HEK293T (cell line): ENCODE results near the gene MAFB.

Experiments used
- CTCF ChIA-PET: fragments of 350-600 bp; formaldehyde crosslinking; extraction: SDS; loops from one replicate; lab custom pipeline; 2021; ENCODE audit warnings: antibody characterized with exemption, inconsistent platforms; lab: Yijun Ruan, JAX
- POLR2A ChIA-PET: fragments of 350-600 bp; formaldehyde crosslinking; extraction: SDS; loops from one replicate; lab custom pipeline; 2020; ENCODE audit warnings: antibody characterized with exemption, inconsistent platforms; lab: Yijun Ruan, JAX
- DNase-seq: peaks from one replicate; pipeline ENCODE4 v3.0.0; 2012; ENCODE audit warnings: mixed read lengths; ENCODE audit errors: extremely low spot score
- ARNT ChIP-seq: fragments of 450-650 bp; IDR thresholded peaks from 2 replicates; pipeline ENCODE4 v1.6.1; 2017; ENCODE audit warnings: mild to moderate bottlenecking
- BHLHE40 ChIP-seq: fragments of 450-650 bp; IDR thresholded peaks from 2 replicates; pipeline ENCODE4 v1.6.1; 2016; ENCODE audit warnings: mild to moderate bottlenecking, moderate library complexity, borderline replicate concordance
- CTBP1 ChIP-seq: fragments of 450-650 bp; IDR thresholded peaks from 2 replicates; pipeline ENCODE4 v1.6.1; 2016; ENCODE audit warnings: borderline replicate concordance
- ELF4 ChIP-seq: fragments of 450-650 bp; IDR thresholded peaks from 2 replicates; pipeline ENCODE4 v1.6.1; 2017; ENCODE audit warnings: antibody characterized with exemption
- FOXA1 ChIP-seq: fragments of 450-650 bp; IDR thresholded peaks from 2 replicates; pipeline ENCODE4 v1.6.1; 2016; ENCODE audit warnings: mild to moderate bottlenecking
- FOXK2 ChIP-seq: fragments of 450-650 bp; IDR thresholded peaks from 2 replicates; pipeline ENCODE4 v1.6.1; 2016; ENCODE audit warnings: mild to moderate bottlenecking
- FOXM1 ChIP-seq: fragments of 450-650 bp; IDR thresholded peaks from 2 replicates; pipeline ENCODE4 v1.6.1; 2017; ENCODE audit warnings: mild to moderate bottlenecking, borderline replicate concordance
- HDGF ChIP-seq: fragments of 450-650 bp; IDR thresholded peaks from 2 replicates; pipeline ENCODE4 v1.6.1; 2017; ENCODE audit warnings: antibody characterized with exemption, borderline replicate concordance
- L3MBTL2 ChIP-seq: fragments of 450-650 bp; conservative IDR thresholded peaks from 2 replicates; pipeline ENCODE4 v1.6.1; 2016; ENCODE audit warnings: mild to moderate bottlenecking
- LEF1 ChIP-seq: fragments of 450-650 bp; IDR thresholded peaks from 2 replicates; pipeline ENCODE4 v1.6.1; 2017; ENCODE audit warnings: mild to moderate bottlenecking, borderline replicate concordance
- NFRKB ChIP-seq: fragments of 450-650 bp; IDR thresholded peaks from 2 replicates; pipeline ENCODE4 v1.6.1; 2016; ENCODE audit warnings: mild to moderate bottlenecking, moderate library complexity
- SP1 ChIP-seq: fragments of 450-650 bp; IDR thresholded peaks from 2 replicates; pipeline ENCODE4 v1.6.1; 2017
- SUZ12 ChIP-seq: fragments of 450-650 bp; IDR thresholded peaks from 2 replicates; pipeline ENCODE4 v1.6.1; 2016; ENCODE audit warnings: mild to moderate bottlenecking
- TARDBP ChIP-seq: fragments of 450-650 bp; IDR thresholded peaks from 2 replicates; pipeline ENCODE4 v1.6.1; 2016
- ZNF384 ChIP-seq: fragments of 450-650 bp; IDR thresholded peaks from 2 replicates; pipeline ENCODE4 v1.6.1; 2016
- TF ChIP-seq, protein P1 (sequence below): fragments of 450-650 bp; IDR thresholded peaks from 2 replicates; pipeline ENCODE4 v1.6.1; 2016

MAFB gene

DNA sequence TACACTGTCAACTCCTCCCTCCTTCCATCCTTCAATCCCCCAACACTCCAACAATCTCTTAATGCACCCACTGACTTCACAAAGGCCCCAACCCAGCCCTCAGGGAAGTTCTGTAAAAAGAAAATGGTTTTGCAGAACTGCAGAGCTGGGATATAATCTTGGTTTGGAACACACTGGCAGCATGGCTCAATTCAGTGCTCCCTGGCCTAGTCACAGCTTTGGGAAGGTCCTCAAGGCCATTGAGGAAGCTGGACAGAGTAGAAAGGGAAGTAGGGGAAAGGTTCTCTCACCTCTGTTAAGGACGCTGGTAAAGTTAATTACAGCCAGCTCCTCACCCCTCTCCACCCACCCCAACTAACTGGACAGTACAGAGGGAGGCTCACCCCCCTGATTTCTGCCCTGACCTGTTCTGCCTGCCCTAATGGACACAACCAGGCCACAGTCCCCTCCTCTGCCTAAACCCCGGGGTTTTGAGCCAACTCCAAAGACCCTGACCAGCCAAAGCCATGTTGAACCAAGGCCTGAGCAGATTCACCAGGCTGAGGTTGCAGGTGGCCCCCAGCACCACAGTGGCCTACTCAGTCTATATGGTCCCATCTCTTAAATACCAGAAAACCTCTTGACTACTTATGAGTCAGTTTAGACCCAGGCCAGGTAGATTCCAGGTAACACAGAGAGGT is 49.2 kb downstream of the MAFB start:
- DNase-seq, result no peak
- ChIA-PET POLR2A (no interaction called here), CTCF (no interaction called here)
- TF ChIP-seq FOXK2, result no peak
- TF ChIP-seq SUZ12, result no peak
- TF ChIP-seq ZNF384, result no peak
- no peak for TF ChIP-seq BHLHE40
- no peak for TF ChIP-seq HDGF
- TF ChIP-seq CTBP1, result no peak
- no peak for TF ChIP-seq SP1
- TF ChIP-seq TARDBP, result no peak
- TF ChIP-seq ARNT, result no peak
- no peak for TF ChIP-seq ELF4
- TF ChIP-seq, protein P1, sequence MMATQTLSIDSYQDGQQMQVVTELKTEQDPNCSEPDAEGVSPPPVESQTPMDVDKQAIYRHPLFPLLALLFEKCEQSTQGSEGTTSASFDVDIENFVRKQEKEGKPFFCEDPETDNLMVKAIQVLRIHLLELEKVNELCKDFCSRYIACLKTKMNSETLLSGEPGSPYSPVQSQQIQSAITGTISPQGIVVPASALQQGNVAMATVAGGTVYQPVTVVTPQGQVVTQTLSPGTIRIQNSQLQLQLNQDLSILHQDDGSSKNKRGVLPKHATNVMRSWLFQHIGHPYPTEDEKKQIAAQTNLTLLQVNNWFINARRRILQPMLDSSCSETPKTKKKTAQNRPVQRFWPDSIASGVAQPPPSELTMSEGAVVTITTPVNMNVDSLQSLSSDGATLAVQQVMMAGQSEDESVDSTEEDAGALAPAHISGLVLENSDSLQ, result no peak
- no peak for TF ChIP-seq FOXM1
- no peak for TF ChIP-seq NFRKB
- TF ChIP-seq LEF1, result no peak
- TF ChIP-seq FOXA1, result no peak
- TF ChIP-seq L3MBTL2, result no peak

DNA sequence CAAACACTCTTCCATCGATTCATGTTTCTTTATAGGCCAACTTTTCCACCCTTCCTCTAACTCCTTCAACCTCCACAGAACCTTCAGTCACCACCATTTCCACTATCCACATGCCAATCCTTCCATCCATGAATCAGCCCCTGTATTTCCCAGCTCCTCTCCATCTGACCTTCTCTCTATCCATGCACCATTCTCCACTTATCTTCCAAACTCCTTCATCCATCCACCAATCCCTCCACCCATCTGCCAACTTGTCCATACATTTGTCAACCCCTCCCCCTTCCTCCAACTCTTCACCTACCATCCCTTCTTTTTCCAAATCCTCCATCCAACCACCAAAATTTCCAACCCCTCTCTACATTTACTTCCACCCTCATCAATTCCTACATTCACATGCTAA is 49.9 kb downstream of the MAFB start:
- ChIA-PET CTCF (no interaction called here), POLR2A (no interaction called here)
- no peak for DNase-seq
- TF ChIP-seq ARNT (no peak), SP1 (no peak), L3MBTL2 (no peak), FOXA1 (no peak), FOXM1 (no peak), SUZ12 (no peak), LEF1 (no peak), HDGF (no peak), ZNF384 (no peak), TARDBP (no peak), FOXK2 (no peak), ELF4 (no peak), CTBP1 (no peak), BHLHE40 (no peak), NFRKB (no peak)
- TF ChIP-seq, protein P1, result no peak

DNA sequence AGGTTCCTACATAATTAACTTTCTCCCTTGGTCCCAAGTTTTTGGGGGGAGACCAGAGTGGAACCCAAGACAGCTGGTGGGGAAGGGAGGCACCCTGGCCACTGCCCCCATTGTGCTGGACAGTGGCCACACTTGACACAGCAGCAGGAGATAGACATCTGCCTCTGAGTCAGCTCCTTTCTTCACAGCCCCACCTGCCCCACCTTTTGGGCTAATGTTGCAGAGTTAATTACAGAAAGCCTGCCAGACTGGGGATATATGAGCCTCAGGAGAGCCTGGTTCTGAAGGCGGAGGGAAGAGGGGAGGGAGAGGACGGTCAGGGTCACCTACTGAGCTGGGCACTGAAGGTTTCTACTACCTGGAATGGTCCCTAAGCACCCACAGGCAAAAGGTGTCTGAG is 50.6 kb downstream of the MAFB start:
- ChIA-PET CTCF (no interaction called here), POLR2A (no interaction called here)
- DNase-seq, result no peak
- no peak for TF ChIP-seq TARDBP
- no peak for TF ChIP-seq ARNT
- no peak for TF ChIP-seq ZNF384
- TF ChIP-seq NFRKB, result no peak
- no peak for TF ChIP-seq FOXK2
- no peak for TF ChIP-seq FOXA1
- no peak for TF ChIP-seq HDGF
- no peak for TF ChIP-seq LEF1
- no peak for TF ChIP-seq SUZ12
- no peak for TF ChIP-seq L3MBTL2
- TF ChIP-seq BHLHE40, result no peak
- TF ChIP-seq SP1, result no peak

DNA sequence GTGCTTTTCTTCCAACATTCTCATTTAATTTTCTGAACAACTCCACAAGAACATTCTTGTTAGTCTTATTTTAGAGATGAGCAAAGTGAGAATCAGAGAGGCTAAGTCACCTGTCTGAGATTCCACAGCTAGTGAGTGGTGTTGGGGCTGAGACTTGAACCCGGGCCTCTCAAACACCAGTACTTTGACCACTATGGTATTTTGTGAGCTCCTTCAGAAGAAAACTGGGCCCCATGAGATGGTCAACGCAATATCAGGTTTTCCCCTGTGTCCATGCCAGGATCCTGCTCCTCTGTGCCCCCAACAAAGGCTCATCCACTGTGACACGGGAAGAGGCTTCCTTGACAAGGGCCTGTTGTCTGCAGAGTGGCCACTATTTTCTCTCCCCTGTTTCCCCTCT is 51.9 kb downstream of the MAFB start:
- no peak for TF ChIP-seq SUZ12
- no peak for TF ChIP-seq FOXM1
- no peak for TF ChIP-seq HDGF
- TF ChIP-seq L3MBTL2, result no peak
- TF ChIP-seq FOXA1, result no peak
- TF ChIP-seq ARNT, result no peak
- no peak for TF ChIP-seq ZNF384
- ChIA-PET POLR2A (no interaction called here), CTCF (no interaction called here)
- no peak for DNase-seq

DNA sequence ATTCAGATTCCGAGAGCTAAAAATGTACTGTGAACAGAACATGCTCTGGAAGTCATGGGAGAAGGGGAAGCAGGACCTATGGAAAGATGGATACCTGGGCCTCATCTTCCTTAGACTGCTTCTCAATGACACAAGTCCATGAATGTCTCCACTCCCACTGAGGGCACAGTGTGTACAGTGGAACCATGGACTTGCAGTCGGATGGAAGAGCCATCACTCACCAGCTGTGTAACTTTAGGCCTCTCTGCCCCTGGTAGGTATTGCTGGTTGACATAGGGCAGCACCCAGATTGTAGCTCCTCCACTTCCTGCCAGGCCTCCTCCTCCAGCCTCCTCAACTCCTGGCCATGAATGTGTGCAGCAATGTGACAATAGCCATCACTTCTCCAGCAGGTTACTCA is 52.5 kb downstream of the MAFB start:
- ChIA-PET POLR2A (no interaction called here), CTCF (no interaction called here)
- TF ChIP-seq, protein P1, result no peak
- TF ChIP-seq TARDBP, result no peak
- no peak for DNase-seq

DNA sequence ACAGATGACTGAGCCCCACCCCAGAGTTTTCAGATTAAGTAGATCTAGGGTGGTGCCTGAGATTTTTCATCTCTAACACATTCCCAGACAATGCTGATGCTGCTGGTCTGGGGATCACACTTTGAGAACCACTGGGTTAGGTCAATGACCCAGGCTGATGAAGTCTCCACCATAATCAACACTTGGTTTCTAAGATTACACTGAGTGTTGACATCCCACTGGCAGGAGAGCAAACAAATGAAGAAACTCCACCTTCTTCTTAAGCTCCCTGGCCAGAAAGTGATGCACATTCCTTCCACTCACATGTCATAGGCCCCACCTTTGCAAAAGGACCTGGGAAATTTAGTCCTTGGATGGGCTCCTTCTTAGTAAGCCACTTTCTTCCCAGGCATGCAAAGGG is 53.1 kb downstream of the MAFB start:
- POLR2A ChIA-PET, result no interaction called here

More for the DNA sequence above, 53.1 kb downstream of the MAFB start:
- TF ChIP-seq FOXA1 (no peak), ZNF384 (no peak), L3MBTL2 (no peak), SP1 (no peak), HDGF (no peak)
- TF ChIP-seq, protein P1, result no peak
- CTCF ChIA-PET, result no interaction called here
- no peak for DNase-seq
